ENCODE results near the gene TICRR. TPM values are rescaled to one million over a fixed set of nuclear protein-coding genes. Genes with fewer than 3 reads are reported as not detected.

The TICRR gene
- total and polyA plus RNA-seq, 2 of the 13 experiments (the other 11 are each of a cell fraction or from before 2014, with no cell fraction given) = 4.1 to 14.3 TPM

- CTCF ChIA-PET (ENCODE audit: low intra/inter-chr PET ratio, low total read pairs) = no interaction called here
- H3K36me3 ChIP-seq (replicated peaks in 1 of 2; ENCODE audit: control insufficient read depth in 1 of 2, insufficient read depth in 2 of 2, low read length in 2 of 2) = peaks cover 53 to 86% of the 10 kb centered on the region in 2 experiments
- H3K4me3 ChIP-seq (replicated peaks in 1 of 3; ENCODE audit: insufficient read depth in 1 of 3, low read depth in 2 of 3, low read length in 3 of 3) = no peak overlapping the region
These were observed 53.0 kb downstream of the TICRR start for GRCh38 chr15:89628301-89628700.

GRCh38 chr15:89628806-89629715 lies 53.8 kb downstream of the TICRR start:
- Histone ChIP-seq H4K20me1 (ENCODE audit: insufficient read depth, low read length) (no peaks in the 10 kb centered on the region), H3K27ac (ENCODE audit: extremely low read length, insufficient read depth, low read length) (no peak overlapping the region), H3K4me1 (ENCODE audit: insufficient read depth, low read length) (no peaks in the 10 kb centered on the region), H3K9me3 (ENCODE audit: low read length) (no peaks in the 10 kb centered on the region), H3K4me3 (replicated peaks in 1 of 3; ENCODE audit: insufficient read depth in 1 of 3, low read depth in 2 of 3, low read length in 3 of 3) (no peak overlapping the region), H3K4me2 (ENCODE audit: low read depth, low read length) (no peak overlapping the region), H3K36me3 (replicated peaks in 1 of 2; ENCODE audit: control insufficient read depth in 1 of 2, insufficient read depth in 2 of 2, low read length in 2 of 2) (peaks cover 48 to 83% of the 10 kb centered on the region in 2 experiments), H2AFZ (ENCODE audit: low read length) (no peak overlapping the region), H3K27me3 (ENCODE audit: control insufficient read depth in 1 of 2, insufficient read depth in 2 of 2, low read length in 2 of 2) (no peaks in the 10 kb centered on the region), H3K9ac (ENCODE audit: insufficient read depth, low read depth, low read length) (no peak overlapping the region), H3K79me2 (ENCODE audit: insufficient read depth, low read length) (no peaks in the 10 kb centered on the region)
- FAIRE-seq (no peak), DNase-seq (ENCODE audit: low spot score) (no peak), ATAC-seq (no peak)
- 91% methylated on average over 25 of the region's 30 CpGs for WGBS (ENCODE audit: low lambda C conversion rate)
- intact Hi-C loops (cut with micrococcal nuclease; ENCODE audit: unreplicated experiment) (no loop called here), in situ Hi-C loops (cut with HindIII; ENCODE audit: extremely low pct_ligation_motif_present, low pct_unique_long_range_greater_than_20kb) (no loop called here)
- POLR2A ChIA-PET = no interaction called here
- CTCF ChIA-PET (ENCODE audit: low intra/inter-chr PET ratio, low total read pairs) = no interaction called here
- no TSS peak for BruUV-seq (replicated peaks)
- TF ChIP-seq ZNF367 (CRISPR knock-in tag; IDR thresholded peaks at IDR 0.05; ENCODE audit: borderline replicate concordance) (no peak), ZNF75D (CRISPR knock-in tag; IDR thresholded peaks at IDR 0.05; ENCODE audit: borderline replicate concordance) (no peak), CC2D1A (CRISPR knock-in tag; IDR thresholded peaks at IDR 0.05) (no peak), NFATC3 (CRISPR knock-in tag; IDR thresholded peaks at IDR 0.05) (no peak), CAMTA2 (CRISPR knock-in tag; IDR thresholded peaks at IDR 0.05; ENCODE audit: borderline replicate concordance) (no peak), HES4 (CRISPR knock-in tag; IDR thresholded peaks at IDR 0.05; ENCODE audit: borderline replicate concordance) (no peak), CHD2 (IDR thresholded peaks at IDR 0.05; ENCODE audit: low read depth, low read length) (no peak), RBM22 (optimal IDR thresholded peaks at IDR 0.05; ENCODE audit: low read length) (peak; percentile 78), DDIT3 (CRISPR knock-in tag; IDR thresholded peaks at IDR 0.05) (no peak), HNRNPK (IDR thresholded peaks at IDR 0.05; ENCODE audit: low read depth, low read length, poor library complexity, severe bottlenecking) (peak; percentile 42), ZNF276 (CRISPR knock-in tag; IDR thresholded peaks at IDR 0.05; ENCODE audit: low read depth) (no peak), CERS6 (CRISPR knock-in tag; IDR thresholded peaks at IDR 0.05) (no peak), POLR2A (IDR thresholded peaks at IDR 0.05; ENCODE audit: insufficient read depth in 1 of 2, low read depth in 2 of 2, low read length in 2 of 2) (peak in 1 of 2 experiments; percentile 45; a peak in 1 of 4 replicates), SMC3 (IDR thresholded peaks at IDR 0.05; ENCODE audit: low read length) (no peak)

More at GRCh38 chr15:89628301-89628700, 53.0 kb downstream of the TICRR start:
- WGBS (ENCODE audit: low lambda C conversion rate) = 97% methylated on average over 11 of the region's 21 CpGs
- Histone ChIP-seq H4K20me1 (ENCODE audit: insufficient read depth, low read length) (no peaks in the 10 kb centered on the region), H3K9me3 (ENCODE audit: low read length) (no peaks in the 10 kb centered on the region), H3K27ac (ENCODE audit: extremely low read length, insufficient read depth, low read length) (no peak overlapping the region), H3K27me3 (ENCODE audit: control insufficient read depth in 1 of 2, insufficient read depth in 2 of 2, low read length in 2 of 2) (no peaks in the 10 kb centered on the region), H3K4me2 (ENCODE audit: low read depth, low read length) (no peak overlapping the region), H3K79me2 (ENCODE audit: insufficient read depth, low read length) (no peaks in the 10 kb centered on the region), H3K9ac (ENCODE audit: insufficient read depth, low read depth, low read length) (no peak overlapping the region), H2AFZ (ENCODE audit: low read length) (no peak overlapping the region), H3K4me1 (ENCODE audit: insufficient read depth, low read length) (no peaks in the 10 kb centered on the region)
- no peak for DNase-seq (ENCODE audit: low spot score)
- in situ Hi-C loops (cut with HindIII; ENCODE audit: extremely low pct_ligation_motif_present, low pct_unique_long_range_greater_than_20kb) (no loop called here), intact Hi-C loops (cut with micrococcal nuclease; ENCODE audit: unreplicated experiment) (no loop called here)
- no peak for ATAC-seq
- no peak for FAIRE-seq
- POLR2A ChIA-PET = no interaction called here
- TSS peak; percentile 56 for BruUV-seq (replicated peaks)
- TF ChIP-seq RAD21 (CRISPR knock-in tag; IDR thresholded peaks at IDR 0.05) (no peak), AGO2 (optimal IDR thresholded peaks at IDR 0.05; ENCODE audit: low read depth, low read length) (peak; percentile 44)
